HEK293 (cell line): ENCODE results near the gene PLD3.

Experiments
- BCL11A ChIP-seq: fragments of 450-650 bp; formaldehyde crosslinking; IDR thresholded peaks from 2 replicates; pipeline ENCODE4 v1.5.1; 2016; ENCODE audit warnings: low read depth, missing biosample characterization, missing genetic modification characterization
- BCL11B ChIP-seq: fragments of 450-650 bp; formaldehyde crosslinking; IDR thresholded peaks from 2 replicates; pipeline ENCODE4 v1.5.1; 2016; ENCODE audit warnings: low read depth, missing biosample characterization, missing genetic modification characterization
- FEZF1 ChIP-seq: fragments of 450-650 bp; formaldehyde crosslinking; IDR thresholded peaks from 2 replicates; pipeline ENCODE4 v1.5.1; 2016; ENCODE audit warnings: missing biosample characterization, missing genetic modification characterization
- GFI1B ChIP-seq: fragments of 450-650 bp; formaldehyde crosslinking; IDR thresholded peaks from 2 replicates; pipeline ENCODE4 v1.5.1; 2016; ENCODE audit warnings: missing biosample characterization, missing genetic modification characterization
- GLIS1 ChIP-seq: fragments of 450-650 bp; formaldehyde crosslinking; IDR thresholded peaks from 2 replicates; pipeline ENCODE4 v1.5.1; 2016; ENCODE audit warnings: missing biosample characterization, missing genetic modification characterization
- INSM2 ChIP-seq: fragments of 450-650 bp; formaldehyde crosslinking; IDR thresholded peaks from 2 replicates; pipeline ENCODE4 v1.5.1; 2016; ENCODE audit warnings: missing biosample characterization, missing genetic modification characterization
- KLF9 ChIP-seq: fragments of 450-650 bp; formaldehyde crosslinking; IDR thresholded peaks from 2 replicates; pipeline ENCODE4 v1.5.1; 2016; ENCODE audit warnings: missing biosample characterization, missing genetic modification characterization, low read depth
- PRDM10 ChIP-seq: fragments of 450-650 bp; formaldehyde crosslinking; IDR thresholded peaks from 2 replicates; pipeline ENCODE4 v1.5.1; 2016; ENCODE audit warnings: missing biosample characterization, missing genetic modification characterization
- SCRT2 ChIP-seq: fragments of 450-650 bp; formaldehyde crosslinking; IDR thresholded peaks from 2 replicates; pipeline ENCODE4 v1.5.1; 2016; ENCODE audit warnings: missing biosample characterization, missing genetic modification characterization
- SETDB1 ChIP-seq: IDR thresholded peaks from one replicate; pipeline ENCODE4 v1.6.1; 2017; ENCODE audit warnings: mild to moderate bottlenecking, low read length, moderate library complexity, mixed read lengths; ENCODE audit not compliant: insufficient read length
- SP3 ChIP-seq: fragments of 450-650 bp; formaldehyde crosslinking; IDR thresholded peaks from 2 replicates; pipeline ENCODE4 v1.5.1; 2016; ENCODE audit warnings: missing biosample characterization, missing genetic modification characterization
- WT1 ChIP-seq: fragments of 450-650 bp; formaldehyde crosslinking; IDR thresholded peaks from 2 replicates; pipeline ENCODE4 v1.5.1; 2016; ENCODE audit warnings: missing biosample characterization, missing genetic modification characterization
- YY1 ChIP-seq: fragments of 450-650 bp; formaldehyde crosslinking; IDR thresholded peaks from 2 replicates; pipeline ENCODE4 v1.5.1; 2018; ENCODE audit warnings: missing biosample characterization, missing genetic modification characterization
- YY2 ChIP-seq: fragments of 450-650 bp; formaldehyde crosslinking; IDR thresholded peaks from 2 replicates; pipeline ENCODE4 v1.5.1; 2016; ENCODE audit warnings: missing biosample characterization, missing genetic modification characterization
- ZBTB48 ChIP-seq: fragments of 450-650 bp; formaldehyde crosslinking; IDR thresholded peaks from 2 replicates; pipeline ENCODE4 v1.5.1; 2016; ENCODE audit warnings: missing biosample characterization, missing genetic modification characterization
- ZBTB7A ChIP-seq: fragments of 450-650 bp; formaldehyde crosslinking; IDR thresholded peaks from 2 replicates; pipeline ENCODE4 v1.5.1; 2016; ENCODE audit warnings: low read depth, missing biosample characterization, missing genetic modification characterization
- ZEB2 ChIP-seq: fragments of 450-650 bp; formaldehyde crosslinking; IDR thresholded peaks from 2 replicates; pipeline ENCODE4 v1.5.1; 2016; ENCODE audit warnings: missing biosample characterization, missing genetic modification characterization
- ZFP69B ChIP-seq: fragments of 450-650 bp; formaldehyde crosslinking; IDR thresholded peaks from 2 replicates; pipeline ENCODE4 v1.5.1; 2016; ENCODE audit warnings: missing biosample characterization, missing genetic modification characterization
- ZNF132 ChIP-seq: fragments of 450-650 bp; formaldehyde crosslinking; IDR thresholded peaks from 2 replicates; pipeline ENCODE4 v1.5.1; 2017; ENCODE audit warnings: missing biosample characterization, missing genetic modification characterization, borderline replicate concordance
- ZNF138 ChIP-seq: fragments of 450-650 bp; formaldehyde crosslinking; IDR thresholded peaks from 2 replicates; pipeline ENCODE4 v1.5.1; 2016; ENCODE audit warnings: missing biosample characterization, missing genetic modification characterization, borderline replicate concordance
- ZNF175 ChIP-seq: fragments of 450-650 bp; formaldehyde crosslinking; IDR thresholded peaks from 2 replicates; pipeline ENCODE4 v1.5.1; 2016; ENCODE audit warnings: missing biosample characterization, missing genetic modification characterization
- ZNF184 ChIP-seq: fragments of 450-650 bp; IDR thresholded peaks from 2 replicates; pipeline ENCODE4 v1.5.1; 2018; ENCODE audit warnings: missing biosample characterization, mild to moderate bottlenecking, missing genetic modification characterization
- ZNF24 ChIP-seq: fragments of 450-650 bp; formaldehyde crosslinking; IDR thresholded peaks from 2 replicates; pipeline ENCODE4 v1.5.1; 2016; ENCODE audit warnings: missing biosample characterization, missing genetic modification characterization
- ZNF335 ChIP-seq: fragments of 450-650 bp; formaldehyde crosslinking; conservative IDR thresholded peaks from 2 replicates; pipeline ENCODE4 v1.5.1; 2016; ENCODE audit warnings: missing biosample characterization, missing genetic modification characterization
- ZNF341 ChIP-seq: fragments of 450-650 bp; formaldehyde crosslinking; IDR thresholded peaks from 2 replicates; pipeline ENCODE4; 2016; ENCODE audit warnings: low read depth, missing biosample characterization, missing genetic modification characterization
- ZNF571 ChIP-seq: fragments of 450-650 bp; formaldehyde crosslinking; IDR thresholded peaks from 2 replicates; pipeline ENCODE4 v1.5.0; 2017; ENCODE audit warnings: missing biosample characterization, missing genetic modification characterization
- ZNF600 ChIP-seq: fragments of 450-650 bp; formaldehyde crosslinking; IDR thresholded peaks from 2 replicates; pipeline ENCODE4 v1.5.1; 2016; ENCODE audit warnings: missing biosample characterization, missing genetic modification characterization
- ZNF660 ChIP-seq: fragments of 450-650 bp; IDR thresholded peaks from 2 replicates; pipeline ENCODE4 v1.5.1; 2018; ENCODE audit warnings: missing biosample characterization, mild to moderate bottlenecking, missing genetic modification characterization
- ZNF704 ChIP-seq: fragments of 450-650 bp; formaldehyde crosslinking; IDR thresholded peaks from 2 replicates; pipeline ENCODE4 v1.5.1; 2016; ENCODE audit warnings: missing biosample characterization, missing genetic modification characterization
- ZNF776 ChIP-seq: fragments of 450-650 bp; formaldehyde crosslinking; IDR thresholded peaks from 2 replicates; pipeline ENCODE4 v1.5.0; 2017; ENCODE audit warnings: missing biosample characterization, missing genetic modification characterization, borderline replicate concordance
- ZSCAN30 ChIP-seq: fragments of 450-650 bp; IDR thresholded peaks from 2 replicates; pipeline ENCODE4 v1.5.1; 2018; ENCODE audit warnings: missing biosample characterization, mild to moderate bottlenecking, missing genetic modification characterization, moderate library complexity
- TF ChIP-seq, protein P1 (sequence below): fragments of 450-650 bp; formaldehyde crosslinking; IDR thresholded peaks from 2 replicates; pipeline ENCODE4 v1.5.1; 2016; ENCODE audit warnings: missing biosample characterization, missing genetic modification characterization

PLD3 gene

DNA sequence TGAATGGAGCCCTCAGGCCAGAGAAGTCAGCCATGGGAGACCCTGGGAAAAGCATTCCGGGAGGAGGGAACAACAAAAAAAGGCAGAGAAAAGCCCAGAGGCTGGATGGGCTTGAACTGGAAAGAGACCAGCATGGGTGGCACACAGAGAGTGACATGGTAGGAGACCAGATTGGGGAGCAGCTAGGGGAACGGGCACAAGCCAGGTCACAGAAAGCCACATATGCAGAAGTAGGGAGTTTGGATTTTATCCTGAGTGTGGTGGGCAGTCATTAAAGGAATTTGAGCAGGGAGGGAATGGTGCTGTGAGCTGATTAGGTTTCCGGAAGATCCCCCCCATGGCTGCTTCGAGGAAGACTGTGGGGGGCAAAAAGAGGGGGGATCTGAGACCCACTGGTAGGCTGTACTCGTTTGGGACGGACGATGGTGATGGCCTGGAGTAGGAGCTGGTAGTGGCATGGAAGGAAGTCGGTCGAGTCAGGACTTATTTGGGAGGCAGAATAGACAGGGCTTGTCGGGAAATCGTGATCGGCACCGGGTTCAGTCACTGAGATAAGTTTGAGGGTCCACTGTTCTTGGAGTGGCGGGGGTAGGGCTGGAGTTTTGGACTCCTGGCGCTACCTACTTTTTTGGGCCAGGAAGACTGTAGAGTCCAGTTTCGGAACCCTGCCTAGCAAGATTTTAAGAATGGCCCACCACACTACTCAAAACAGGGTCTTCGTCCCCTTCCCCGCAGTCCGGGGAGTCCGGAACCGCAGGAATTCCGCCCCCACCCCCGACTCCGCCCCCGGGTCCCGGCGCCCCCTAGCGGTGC is 76.3 kb downstream of the PLD3 start (continued):
- TF ChIP-seq ZNF776 (tag by site-specific recombination), result no peak
- peak; percentile 40 for TF ChIP-seq ZNF341 (tag by site-specific recombination)
- peak; percentile 20; the same call in 1 of the 2 replicates for TF ChIP-seq BCL11A
- TF ChIP-seq ZNF132 (tag by site-specific recombination), result no peak
- TF ChIP-seq ZSCAN30 (tag by site-specific recombination), result no peak
- no peak for TF ChIP-seq ZNF704 (tag by site-specific recombination)
- peak; percentile 72; the same call in 1 of the 2 replicates for TF ChIP-seq FEZF1 (tag by site-specific recombination)
- TF ChIP-seq ZNF571 (tag by site-specific recombination), result no peak
- no peak; the same call in 1 of the 2 replicates for TF ChIP-seq YY1
- no peak for TF ChIP-seq ZNF175
- TF ChIP-seq ZNF138 (tag by site-specific recombination), result no peak
- no peak for TF ChIP-seq SP3 (tag by site-specific recombination)
- peak; percentile 34; the same call in 1 of the 2 replicates for TF ChIP-seq ZBTB7A (tag by site-specific recombination)
- TF ChIP-seq ZNF660 (tag by site-specific recombination), result no peak
- peak; percentile 63 for TF ChIP-seq WT1
- TF ChIP-seq, protein P1, sequence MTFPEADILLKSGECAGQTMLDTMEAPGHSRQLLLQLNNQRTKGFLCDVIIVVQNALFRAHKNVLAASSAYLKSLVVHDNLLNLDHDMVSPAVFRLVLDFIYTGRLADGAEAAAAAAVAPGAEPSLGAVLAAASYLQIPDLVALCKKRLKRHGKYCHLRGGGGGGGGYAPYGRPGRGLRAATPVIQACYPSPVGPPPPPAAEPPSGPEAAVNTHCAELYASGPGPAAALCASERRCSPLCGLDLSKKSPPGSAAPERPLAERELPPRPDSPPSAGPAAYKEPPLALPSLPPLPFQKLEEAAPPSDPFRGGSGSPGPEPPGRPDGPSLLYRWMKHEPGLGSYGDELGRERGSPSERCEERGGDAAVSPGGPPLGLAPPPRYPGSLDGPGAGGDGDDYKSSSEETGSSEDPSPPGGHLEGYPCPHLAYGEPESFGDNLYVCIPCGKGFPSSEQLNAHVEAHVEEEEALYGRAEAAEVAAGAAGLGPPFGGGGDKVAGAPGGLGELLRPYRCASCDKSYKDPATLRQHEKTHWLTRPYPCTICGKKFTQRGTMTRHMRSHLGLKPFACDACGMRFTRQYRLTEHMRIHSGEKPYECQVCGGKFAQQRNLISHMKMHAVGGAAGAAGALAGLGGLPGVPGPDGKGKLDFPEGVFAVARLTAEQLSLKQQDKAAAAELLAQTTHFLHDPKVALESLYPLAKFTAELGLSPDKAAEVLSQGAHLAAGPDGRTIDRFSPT (tag by site-specific recombination), result peak; percentile 74
- TF ChIP-seq ZNF24, result no peak
- TF ChIP-seq ZNF600 (tag by site-specific recombination), result peak; percentile 98
- TF ChIP-seq INSM2 (tag by site-specific recombination), result no peak
- peak; percentile 69; the same call in 1 of the 2 replicates for TF ChIP-seq ZBTB48 (tag by site-specific recombination)
- peak; percentile 37 for TF ChIP-seq BCL11B (tag by site-specific recombination)
- no peak for TF ChIP-seq KLF9
- no peak for TF ChIP-seq ZEB2 (tag by site-specific recombination)
- no peak for TF ChIP-seq SCRT2 (tag by site-specific recombination)
- TF ChIP-seq ZNF184 (tag by site-specific recombination), result no peak
- TF ChIP-seq ZFP69B, result peak; percentile 16; the same call in 1 of the 2 replicates
- TF ChIP-seq SETDB1, result no peak
- no peak for TF ChIP-seq YY2
- TF ChIP-seq GLIS1 (tag by site-specific recombination), result peak; percentile 98
- TF ChIP-seq PRDM10 (tag by site-specific recombination), result peak; percentile 96
- TF ChIP-seq GFI1B (tag by site-specific recombination), result no peak
- peak; percentile 52 for TF ChIP-seq ZNF335
